HS-5 (cell line): ENCODE results near the gene GRM8.

ENCODE experiments used
- DNase-seq: peaks from one replicate; pipeline ENCODE4 v3.0.0-alpha.2; 2012; ENCODE audit warnings: low read depth

GRM8 gene

DNA sequence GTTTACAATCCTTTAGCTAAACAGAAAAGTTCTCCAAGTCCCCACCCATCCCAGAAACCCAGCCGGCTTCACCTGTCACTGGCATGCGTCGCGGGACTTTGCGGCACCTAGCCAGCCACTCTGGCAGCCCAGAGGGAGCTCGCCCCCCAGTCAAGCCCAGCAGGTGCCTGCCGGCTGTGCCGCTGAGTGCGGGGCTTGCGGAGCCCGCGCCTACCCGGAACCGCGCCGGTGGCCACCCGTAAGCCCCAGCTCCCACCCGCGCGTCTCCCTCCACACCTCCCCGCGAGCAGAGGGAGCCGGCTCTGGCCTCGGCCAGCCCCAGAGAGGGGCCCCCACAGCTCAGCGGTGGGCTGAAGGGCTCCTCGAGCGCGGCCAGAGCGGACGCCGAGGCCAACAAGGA lies 446.1 kb downstream of the GRM8 start:
- no peak for DNase-seq

GRCh38 chr7:126805351-126805750 lies 447.4 kb downstream of the GRM8 start:
- DNase-seq = no peak

- DNase-seq = no peak
These were observed 448.1 kb downstream of the GRM8 start for GRCh38 chr7:126804604-126805003.

DNA sequence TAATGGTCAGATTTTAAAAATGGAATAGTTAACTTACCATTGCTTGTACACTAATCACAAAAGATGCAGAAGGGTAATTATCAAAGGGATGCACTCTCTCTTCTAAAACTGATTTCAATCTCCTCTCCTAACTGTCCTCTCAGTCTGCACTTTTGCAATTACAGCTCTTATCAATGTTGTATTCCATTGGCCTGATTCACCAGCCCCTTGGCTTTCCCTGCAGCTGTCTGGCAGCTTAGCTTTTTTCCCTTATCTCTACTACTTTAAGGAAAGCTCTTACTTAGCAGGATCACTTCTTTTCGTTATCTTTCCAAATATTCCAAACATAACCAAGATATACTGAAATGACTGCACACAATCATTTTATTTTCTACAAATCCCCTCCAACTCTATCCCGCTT lies 448.8 kb downstream of the GRM8 start:
- no peak for DNase-seq

GRCh38 chr7:126803060-126803665 lies 449.6 kb downstream of the GRM8 start:
- DNase-seq = peak; percentile 20

GRCh38 chr7:126801733-126802132 lies 451.0 kb downstream of the GRM8 start:
- DNase-seq = no peak

- DNase-seq = no peak
These were observed 453.2 kb downstream of the GRM8 start for GRCh38 chr7:126799541-126799940.

GRCh38 chr7:126792521-126792920 lies 460.2 kb downstream of the GRM8 start:
- no peak for DNase-seq

DNA sequence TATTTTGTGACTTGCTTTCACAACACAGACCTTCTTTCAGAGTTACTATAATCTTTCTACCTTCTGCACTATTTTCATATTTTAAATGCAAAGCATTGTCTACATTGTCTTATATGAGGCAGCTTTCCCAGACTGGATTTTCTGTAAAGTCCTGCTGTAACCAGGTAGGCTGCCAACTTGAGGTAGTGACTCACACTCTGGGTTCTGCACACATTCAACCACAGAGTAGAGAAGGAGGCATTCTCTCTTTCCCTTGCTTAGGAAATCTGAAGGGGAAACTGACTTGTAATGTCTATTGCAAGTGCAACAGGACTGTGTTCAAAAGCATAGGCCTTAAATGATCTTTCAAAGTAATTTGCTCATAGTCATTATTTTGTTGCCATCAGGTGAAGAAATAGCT lies 461.4 kb downstream of the GRM8 start:
- DNase-seq = no peak

DNA sequence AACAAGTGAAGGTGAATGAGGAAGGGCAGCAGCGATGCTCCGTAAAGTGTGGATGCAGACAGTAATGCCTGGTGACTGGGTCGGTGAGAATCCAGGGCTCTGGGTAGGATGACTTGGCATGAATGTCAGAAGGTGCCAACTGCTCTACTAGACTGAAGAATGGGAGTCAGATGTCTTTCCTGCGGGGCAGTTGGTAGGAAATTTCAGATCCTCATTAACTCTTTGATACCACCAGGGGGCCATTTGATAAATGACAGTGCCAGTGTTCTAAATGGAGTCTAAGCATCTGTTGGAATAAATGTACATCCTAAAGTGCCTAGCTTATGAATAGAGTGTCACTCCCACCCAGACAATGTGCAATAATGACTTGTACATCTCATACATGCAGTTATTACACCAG lies 462.0 kb downstream of the GRM8 start:
- no peak for DNase-seq

DNA sequence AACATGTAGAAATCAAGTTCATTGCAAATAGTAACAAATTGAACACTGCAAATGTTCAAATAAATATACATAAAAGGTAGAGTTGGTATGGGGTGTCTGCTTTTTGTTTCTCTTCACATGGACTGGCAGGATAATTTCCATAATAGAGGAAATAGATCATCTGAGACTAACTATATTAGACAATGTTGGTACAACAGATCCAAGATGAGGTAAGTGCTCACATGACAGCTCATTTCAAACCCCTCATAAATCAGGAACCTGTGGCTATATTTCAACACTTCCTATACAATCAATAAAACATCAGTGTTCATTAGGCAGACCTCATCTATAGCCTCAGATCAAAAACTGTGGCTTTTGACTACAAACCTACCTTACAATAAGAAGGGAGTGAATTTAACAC lies 469.1 kb downstream of the GRM8 start:
- DNase-seq = no peak

DNA sequence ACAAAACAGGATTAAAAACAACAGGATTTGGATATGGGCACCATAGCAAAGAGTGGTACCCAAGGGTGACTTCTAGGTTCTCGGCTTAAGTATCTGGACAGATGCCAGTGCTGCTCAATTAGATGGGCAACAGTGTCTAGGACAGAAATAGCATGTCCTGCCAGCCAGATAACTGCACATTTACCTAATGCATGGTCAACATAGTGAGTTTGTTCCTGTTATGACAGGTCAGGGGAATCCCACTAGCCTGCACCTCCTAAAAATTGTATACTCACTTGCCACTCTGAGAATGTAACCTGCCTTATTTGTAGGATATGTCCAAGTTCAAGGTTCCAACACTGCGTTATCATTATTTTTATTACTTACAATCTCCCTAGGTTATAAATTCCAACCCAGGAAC lies 471.7 kb downstream of the GRM8 start:
- DNase-seq = no peak

- no peak for DNase-seq
These were observed 474.6 kb downstream of the GRM8 start for GRCh38 chr7:126778101-126778500.

DNA sequence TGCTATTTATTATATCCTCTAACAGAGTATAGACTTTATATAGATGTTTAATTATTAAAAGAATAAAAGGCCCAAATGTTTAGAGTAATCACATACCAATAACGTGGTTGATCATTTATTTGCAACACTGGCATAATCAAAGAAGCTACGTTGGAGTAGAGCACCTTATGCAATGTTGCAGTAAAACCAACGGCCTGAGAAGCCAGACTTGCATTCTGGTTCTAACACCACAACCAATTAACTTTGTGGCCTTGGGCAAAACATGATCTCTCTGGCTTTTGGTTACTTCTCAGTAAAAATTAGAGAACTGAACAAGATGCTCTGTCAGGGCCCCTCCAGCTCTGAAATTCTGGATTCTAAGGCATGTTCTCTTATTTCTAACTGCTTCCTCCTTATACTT lies 476.2 kb downstream of the GRM8 start:
- DNase-seq = no peak

DNA sequence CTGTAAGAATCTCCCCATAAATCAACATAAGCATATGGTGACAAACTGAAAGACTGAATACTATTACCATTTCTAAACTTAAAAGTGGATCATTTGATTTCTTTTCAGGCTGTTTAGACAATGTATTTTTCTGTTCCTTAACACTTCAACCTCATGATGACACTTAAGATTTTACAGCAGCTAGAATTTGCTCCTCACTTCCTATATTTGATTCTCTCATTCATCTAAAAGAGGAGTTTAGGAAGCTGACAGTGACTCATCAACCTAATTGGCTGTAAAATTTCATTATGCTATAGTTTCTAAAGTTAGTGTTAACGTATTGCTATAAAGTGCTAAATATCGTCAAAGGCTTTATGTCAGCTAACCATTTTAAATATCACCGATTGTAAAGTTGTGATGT lies 478.7 kb downstream of the GRM8 start:
- DNase-seq = no peak

DNA sequence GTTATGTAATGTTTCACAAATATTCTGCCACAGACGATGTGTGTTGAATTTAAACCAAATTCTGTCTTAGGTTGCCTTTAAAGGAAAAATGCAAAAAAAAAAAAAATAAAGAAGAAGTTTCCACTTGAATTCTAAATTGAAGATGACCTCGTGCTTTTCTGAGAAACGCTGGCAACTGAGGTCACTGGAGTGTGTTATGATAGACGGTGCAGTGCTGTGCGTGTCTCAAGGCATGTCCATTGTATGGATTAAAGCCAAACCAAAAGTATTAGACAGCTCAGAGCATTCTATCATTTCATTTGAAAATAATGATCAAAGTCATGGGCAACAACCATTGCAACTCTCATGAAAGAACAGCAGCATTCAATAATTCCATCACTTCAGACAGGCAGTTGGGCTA lies 483.9 kb downstream of the GRM8 start:
- no peak for DNase-seq

GRCh38 chr7:126760914-126761577 lies 491.7 kb downstream of the GRM8 start:
- no peak for DNase-seq

- DNase-seq = no peak
These were observed 497.4 kb downstream of the GRM8 start for GRCh38 chr7:126755381-126755780.

DNA sequence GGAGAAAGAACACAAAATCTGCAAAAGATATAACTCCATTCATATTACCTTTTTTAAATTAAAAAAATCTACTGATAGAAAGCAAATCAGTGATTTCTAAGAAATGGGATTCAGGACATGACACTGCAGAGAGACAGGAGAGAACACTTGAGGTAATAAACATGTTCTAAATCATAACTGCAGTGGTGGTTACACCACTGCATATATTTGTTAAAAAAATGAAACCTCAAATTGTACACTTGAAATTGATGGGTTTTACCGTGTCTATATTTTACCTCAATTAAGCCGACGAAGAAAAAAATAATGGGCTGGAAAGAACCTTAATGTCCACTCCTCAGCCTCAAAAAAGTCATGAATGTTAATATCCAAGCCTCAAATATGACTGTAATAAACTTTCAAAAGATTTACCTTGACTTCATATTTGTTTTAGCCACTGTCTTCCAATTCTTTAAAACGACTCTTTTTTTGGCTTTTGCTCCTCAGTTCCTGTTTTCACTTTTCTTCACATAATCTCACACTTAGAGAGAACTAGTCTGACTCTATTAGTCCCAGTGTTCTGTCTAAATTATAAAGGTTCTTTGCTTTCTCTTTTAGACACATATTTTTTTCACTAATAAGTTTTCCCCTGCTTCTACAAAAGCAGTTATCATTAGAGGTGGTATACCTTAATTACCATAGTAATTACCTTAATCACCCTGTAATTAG lies 502.4 kb downstream of the GRM8 start:
- no peak for DNase-seq

DNA sequence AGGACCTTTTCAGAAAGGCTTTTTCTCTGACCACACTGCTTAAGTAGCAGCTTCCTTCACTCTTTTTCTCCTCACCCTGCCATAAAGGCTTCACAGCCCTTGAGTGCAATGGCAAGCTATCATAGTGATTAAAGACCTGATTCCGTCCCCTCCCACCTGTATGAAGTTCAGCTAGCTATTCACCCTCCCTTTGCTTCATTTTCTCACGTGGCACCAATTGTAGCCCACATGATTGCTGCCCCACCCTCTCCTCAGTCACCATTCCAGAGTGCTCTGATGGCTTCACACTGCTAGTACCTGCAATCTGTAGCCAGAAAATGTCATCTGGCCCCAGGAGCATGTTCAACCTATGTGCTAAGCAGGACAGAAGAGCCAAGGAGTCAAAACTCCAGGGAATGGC lies 523.8 kb downstream of the GRM8 start:
- DNase-seq = no peak

DNA sequence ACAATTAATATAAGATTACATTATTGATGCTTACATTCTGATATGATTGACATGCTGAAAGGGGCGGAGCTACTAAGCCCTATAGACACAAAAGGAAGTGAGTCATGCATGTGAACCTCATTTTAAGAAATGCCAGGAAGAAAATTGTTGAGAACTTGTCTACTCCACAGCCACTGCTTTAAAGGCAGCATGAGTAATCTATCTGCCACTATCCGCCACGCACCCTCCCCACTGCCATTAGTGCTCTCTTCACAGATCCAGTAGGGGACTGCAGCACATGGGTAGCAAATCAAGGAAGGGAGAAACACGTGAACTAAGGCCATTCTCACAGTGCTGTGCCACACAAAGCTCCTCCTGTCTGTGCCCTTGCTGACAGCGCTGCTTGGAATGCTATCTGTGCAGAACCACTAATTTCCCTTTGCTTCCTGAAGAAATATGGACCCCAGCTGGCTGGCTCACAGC lies 524.8 kb downstream of the GRM8 start:
- peak; percentile 19 for DNase-seq

- DNase-seq = no peak
These were observed 528.7 kb downstream of the GRM8 start for GRCh38 chr7:126723966-126724544.

- no peak for DNase-seq
These were observed 532.5 kb downstream of the GRM8 start for GRCh38 chr7:126720232-126720631.
